Peyer's patch (tissue), 4 donors: ENCODE data around the gene CPA1.

Source experiments
- CTCF ChIP-seq, 6 experiments: fragments of 450-650 bp in 4 of 6; fragments of 200-600 bp in 2 of 6; sonication (generic) in 1 of 6; IDR thresholded peaks; one replicate each; pipeline ENCODE4 v1.5.1; 2017 to 2019; ENCODE audit warnings: antibody characterized with exemption in 6 of 6, mild to moderate bottlenecking in 3 of 6, moderate library complexity in 1 of 6
- POLR2A ChIP-seq, 2 donors: fragments of 450-650 bp; IDR thresholded peaks; one replicate each; pipeline ENCODE4 v1.5.1; 2017; ENCODE audit warnings: antibody characterized with exemption in 2 of 2, mild to moderate bottlenecking in 2 of 2, moderate library complexity in 2 of 2

GRCh38 chr7:130345136-130345535, 35.2 kb upstream of the CPA1 start:
- TF ChIP-seq CTCF (IDR thresholded peaks at IDR 0.05), result no peak
- no peak for TF ChIP-seq POLR2A (IDR thresholded peaks at IDR 0.05)
